ENCODE results near the gene ARHGAP25. TPM values are rescaled to one million over a fixed set of nuclear protein-coding genes. Genes with fewer than 3 reads are reported as not detected.

Gene ARHGAP25
- total and polyA plus RNA-seq, 2 experiments from 2014 or later: 1.9 to 2.0 TPM

DNA sequence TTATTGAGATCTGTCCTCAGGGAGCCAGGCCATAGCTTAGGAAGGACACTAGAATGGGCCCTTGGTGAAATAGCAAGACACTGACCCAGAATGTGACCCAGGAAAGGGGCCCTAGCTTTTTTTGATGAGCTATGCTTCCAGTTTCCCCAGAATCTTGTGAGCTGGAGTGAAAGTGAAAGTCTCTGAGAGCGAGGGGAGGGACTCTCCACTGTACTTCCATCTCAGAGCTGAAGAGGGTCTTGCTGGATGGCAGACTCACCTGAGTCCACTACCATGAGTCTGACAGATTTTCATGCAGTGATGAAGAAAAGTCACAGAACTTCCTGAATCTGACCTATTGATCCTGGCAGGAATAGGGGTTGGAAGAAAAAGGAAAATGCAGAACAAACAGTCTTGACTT is 3.1 kb downstream of the ARHGAP25 start:
- no peaks in the 10 kb centered on the region for H4K20me1 ChIP-seq (replicated peaks; ENCODE audit: insufficient read depth)
- ATAC-seq (no peak), DNase-seq (ENCODE audit: low spot score) (no peak)
- no peaks in the 10 kb centered on the region for H3K79me2 ChIP-seq (replicated peaks; ENCODE audit: insufficient read depth)
- no peaks in the 10 kb centered on the region for H3K36me3 Mint-ChIP-seq (ENCODE audit: low read depth)
- H3K27ac Mint-ChIP-seq: no peak overlapping the region
- H3K27me3 ChIP-seq (ENCODE audit: insufficient read depth): no peaks in the 10 kb centered on the region
- H3K4me2 ChIP-seq: no peak overlapping the region
- no peak overlapping the region for H3K4me3 ChIP-seq
- peaks cover 8% of the 10 kb centered on the region; the same call in 1 of the 2 replicates for H3K9me2 ChIP-seq (ENCODE audit: insufficient read depth)
- TF ChIP-seq, protein P1, sequence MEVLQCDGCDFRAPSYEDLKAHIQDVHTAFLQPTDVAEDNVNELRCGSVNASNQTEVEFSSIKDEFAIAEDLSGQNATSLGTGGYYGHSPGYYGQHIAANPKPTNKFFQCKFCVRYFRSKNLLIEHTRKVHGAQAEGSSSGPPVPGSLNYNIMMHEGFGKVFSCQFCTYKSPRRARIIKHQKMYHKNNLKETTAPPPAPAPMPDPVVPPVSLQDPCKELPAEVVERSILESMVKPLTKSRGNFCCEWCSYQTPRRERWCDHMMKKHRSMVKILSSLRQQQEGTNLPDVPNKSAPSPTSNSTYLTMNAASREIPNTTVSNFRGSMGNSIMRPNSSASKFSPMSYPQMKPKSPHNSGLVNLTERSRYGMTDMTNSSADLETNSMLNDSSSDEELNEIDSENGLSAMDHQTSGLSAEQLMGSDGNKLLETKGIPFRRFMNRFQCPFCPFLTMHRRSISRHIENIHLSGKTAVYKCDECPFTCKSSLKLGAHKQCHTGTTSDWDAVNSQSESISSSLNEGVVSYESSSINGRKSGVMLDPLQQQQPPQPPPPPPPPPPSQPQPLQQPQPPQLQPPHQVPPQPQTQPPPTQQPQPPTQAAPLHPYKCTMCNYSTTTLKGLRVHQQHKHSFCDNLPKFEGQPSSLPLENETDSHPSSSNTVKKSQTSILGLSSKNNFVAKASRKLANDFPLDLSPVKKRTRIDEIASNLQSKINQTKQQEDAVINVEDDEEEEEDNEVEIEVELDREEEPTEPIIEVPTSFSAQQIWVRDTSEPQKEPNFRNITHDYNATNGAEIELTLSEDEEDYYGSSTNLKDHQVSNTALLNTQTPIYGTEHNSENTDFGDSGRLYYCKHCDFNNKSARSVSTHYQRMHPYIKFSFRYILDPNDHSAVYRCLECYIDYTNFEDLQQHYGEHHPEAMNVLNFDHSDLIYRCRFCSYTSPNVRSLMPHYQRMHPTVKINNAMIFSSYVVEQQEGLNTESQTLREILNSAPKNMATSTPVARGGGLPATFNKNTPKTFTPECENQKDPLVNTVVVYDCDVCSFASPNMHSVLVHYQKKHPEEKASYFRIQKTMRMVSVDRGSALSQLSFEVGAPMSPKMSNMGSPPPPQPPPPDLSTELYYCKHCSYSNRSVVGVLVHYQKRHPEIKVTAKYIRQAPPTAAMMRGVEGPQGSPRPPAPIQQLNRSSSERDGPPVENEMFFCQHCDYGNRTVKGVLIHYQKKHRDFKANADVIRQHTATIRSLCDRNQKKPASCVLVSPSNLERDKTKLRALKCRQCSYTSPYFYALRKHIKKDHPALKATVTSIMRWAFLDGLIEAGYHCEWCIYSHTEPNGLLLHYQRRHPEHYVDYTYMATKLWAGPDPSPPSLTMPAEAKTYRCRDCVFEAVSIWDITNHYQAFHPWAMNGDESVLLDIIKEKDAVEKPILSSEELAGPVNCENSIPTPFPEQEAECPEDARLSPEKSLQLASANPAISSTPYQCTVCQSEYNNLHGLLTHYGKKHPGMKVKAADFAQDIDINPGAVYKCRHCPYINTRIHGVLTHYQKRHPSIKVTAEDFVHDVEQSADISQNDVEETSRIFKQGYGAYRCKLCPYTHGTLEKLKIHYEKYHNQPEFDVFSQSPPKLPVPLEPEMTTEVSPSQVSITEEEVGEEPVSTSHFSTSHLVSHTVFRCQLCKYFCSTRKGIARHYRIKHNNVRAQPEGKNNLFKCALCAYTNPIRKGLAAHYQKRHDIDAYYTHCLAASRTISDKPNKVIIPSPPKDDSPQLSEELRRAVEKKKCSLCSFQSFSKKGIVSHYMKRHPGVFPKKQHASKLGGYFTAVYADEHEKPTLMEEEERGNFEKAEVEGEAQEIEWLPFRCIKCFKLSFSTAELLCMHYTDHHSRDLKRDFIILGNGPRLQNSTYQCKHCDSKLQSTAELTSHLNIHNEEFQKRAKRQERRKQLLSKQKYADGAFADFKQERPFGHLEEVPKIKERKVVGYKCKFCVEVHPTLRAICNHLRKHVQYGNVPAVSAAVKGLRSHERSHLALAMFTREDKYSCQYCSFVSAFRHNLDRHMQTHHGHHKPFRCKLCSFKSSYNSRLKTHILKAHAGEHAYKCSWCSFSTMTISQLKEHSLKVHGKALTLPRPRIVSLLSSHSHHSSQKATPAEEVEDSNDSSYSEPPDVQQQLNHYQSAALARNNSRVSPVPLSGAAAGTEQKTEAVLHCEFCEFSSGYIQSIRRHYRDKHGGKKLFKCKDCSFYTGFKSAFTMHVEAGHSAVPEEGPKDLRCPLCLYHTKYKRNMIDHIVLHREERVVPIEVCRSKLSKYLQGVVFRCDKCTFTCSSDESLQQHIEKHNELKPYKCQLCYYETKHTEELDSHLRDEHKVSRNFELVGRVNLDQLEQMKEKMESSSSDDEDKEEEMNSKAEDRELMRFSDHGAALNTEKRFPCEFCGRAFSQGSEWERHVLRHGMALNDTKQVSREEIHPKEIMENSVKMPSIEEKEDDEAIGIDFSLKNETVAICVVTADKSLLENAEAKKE (CRISPR knock-in tag; IDR thresholded peaks at IDR 0.05): no peak
- TF ChIP-seq EZH2phosphoT487 (IDR thresholded peaks at IDR 0.05; ENCODE audit: unreplicated experiment) (no peak), STAT1 (IDR thresholded peaks at IDR 0.05; ENCODE audit: unreplicated experiment) (no peak), ZNF114 (CRISPR knock-in tag; IDR thresholded peaks at IDR 0.05) (no peak), NANOG (IDR thresholded peaks at IDR 0.05; ENCODE audit: borderline replicate concordance) (no peak), CREB1 (CRISPR knock-in tag; IDR thresholded peaks at IDR 0.05; ENCODE audit: low read depth) (no peak), ZNF331 (CRISPR knock-in tag; IDR thresholded peaks at IDR 0.05; ENCODE audit: low read depth) (no peak), POLR2AphosphoS5 (IDR thresholded peaks at IDR 0.05; ENCODE audit: low read depth) (no peak), EZH2 (IDR thresholded peaks at IDR 0.05; ENCODE audit: low read depth, unreplicated experiment) (no peak), JUNB (IDR thresholded peaks at IDR 0.05; ENCODE audit: unreplicated experiment) (no peak)
- TF ChIP-seq, protein P2, sequence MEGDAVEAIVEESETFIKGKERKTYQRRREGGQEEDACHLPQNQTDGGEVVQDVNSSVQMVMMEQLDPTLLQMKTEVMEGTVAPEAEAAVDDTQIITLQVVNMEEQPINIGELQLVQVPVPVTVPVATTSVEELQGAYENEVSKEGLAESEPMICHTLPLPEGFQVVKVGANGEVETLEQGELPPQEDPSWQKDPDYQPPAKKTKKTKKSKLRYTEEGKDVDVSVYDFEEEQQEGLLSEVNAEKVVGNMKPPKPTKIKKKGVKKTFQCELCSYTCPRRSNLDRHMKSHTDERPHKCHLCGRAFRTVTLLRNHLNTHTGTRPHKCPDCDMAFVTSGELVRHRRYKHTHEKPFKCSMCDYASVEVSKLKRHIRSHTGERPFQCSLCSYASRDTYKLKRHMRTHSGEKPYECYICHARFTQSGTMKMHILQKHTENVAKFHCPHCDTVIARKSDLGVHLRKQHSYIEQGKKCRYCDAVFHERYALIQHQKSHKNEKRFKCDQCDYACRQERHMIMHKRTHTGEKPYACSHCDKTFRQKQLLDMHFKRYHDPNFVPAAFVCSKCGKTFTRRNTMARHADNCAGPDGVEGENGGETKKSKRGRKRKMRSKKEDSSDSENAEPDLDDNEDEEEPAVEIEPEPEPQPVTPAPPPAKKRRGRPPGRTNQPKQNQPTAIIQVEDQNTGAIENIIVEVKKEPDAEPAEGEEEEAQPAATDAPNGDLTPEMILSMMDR (conservative IDR thresholded peaks at IDR 0.05; ENCODE audit: low read depth in 2 of 2): no peak
- TF ChIP-seq, protein P3, sequence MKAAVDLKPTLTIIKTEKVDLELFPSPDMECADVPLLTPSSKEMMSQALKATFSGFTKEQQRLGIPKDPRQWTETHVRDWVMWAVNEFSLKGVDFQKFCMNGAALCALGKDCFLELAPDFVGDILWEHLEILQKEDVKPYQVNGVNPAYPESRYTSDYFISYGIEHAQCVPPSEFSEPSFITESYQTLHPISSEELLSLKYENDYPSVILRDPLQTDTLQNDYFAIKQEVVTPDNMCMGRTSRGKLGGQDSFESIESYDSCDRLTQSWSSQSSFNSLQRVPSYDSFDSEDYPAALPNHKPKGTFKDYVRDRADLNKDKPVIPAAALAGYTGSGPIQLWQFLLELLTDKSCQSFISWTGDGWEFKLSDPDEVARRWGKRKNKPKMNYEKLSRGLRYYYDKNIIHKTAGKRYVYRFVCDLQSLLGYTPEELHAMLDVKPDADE (IDR thresholded peaks at IDR 0.05): no peak
- TF ChIP-seq, protein P4, sequence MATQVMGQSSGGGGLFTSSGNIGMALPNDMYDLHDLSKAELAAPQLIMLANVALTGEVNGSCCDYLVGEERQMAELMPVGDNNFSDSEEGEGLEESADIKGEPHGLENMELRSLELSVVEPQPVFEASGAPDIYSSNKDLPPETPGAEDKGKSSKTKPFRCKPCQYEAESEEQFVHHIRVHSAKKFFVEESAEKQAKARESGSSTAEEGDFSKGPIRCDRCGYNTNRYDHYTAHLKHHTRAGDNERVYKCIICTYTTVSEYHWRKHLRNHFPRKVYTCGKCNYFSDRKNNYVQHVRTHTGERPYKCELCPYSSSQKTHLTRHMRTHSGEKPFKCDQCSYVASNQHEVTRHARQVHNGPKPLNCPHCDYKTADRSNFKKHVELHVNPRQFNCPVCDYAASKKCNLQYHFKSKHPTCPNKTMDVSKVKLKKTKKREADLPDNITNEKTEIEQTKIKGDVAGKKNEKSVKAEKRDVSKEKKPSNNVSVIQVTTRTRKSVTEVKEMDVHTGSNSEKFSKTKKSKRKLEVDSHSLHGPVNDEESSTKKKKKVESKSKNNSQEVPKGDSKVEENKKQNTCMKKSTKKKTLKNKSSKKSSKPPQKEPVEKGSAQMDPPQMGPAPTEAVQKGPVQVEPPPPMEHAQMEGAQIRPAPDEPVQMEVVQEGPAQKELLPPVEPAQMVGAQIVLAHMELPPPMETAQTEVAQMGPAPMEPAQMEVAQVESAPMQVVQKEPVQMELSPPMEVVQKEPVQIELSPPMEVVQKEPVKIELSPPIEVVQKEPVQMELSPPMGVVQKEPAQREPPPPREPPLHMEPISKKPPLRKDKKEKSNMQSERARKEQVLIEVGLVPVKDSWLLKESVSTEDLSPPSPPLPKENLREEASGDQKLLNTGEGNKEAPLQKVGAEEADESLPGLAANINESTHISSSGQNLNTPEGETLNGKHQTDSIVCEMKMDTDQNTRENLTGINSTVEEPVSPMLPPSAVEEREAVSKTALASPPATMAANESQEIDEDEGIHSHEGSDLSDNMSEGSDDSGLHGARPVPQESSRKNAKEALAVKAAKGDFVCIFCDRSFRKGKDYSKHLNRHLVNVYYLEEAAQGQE (IDR thresholded peaks at IDR 0.05; ENCODE audit: unreplicated experiment): no peak
- H3K27me3 Mint-ChIP-seq (ENCODE audit: insufficient read depth, low read depth, poor library complexity): peaks cover under 1% of the 10 kb centered on the region
- no peak overlapping the region for H2AFZ ChIP-seq
- H3K36me3 ChIP-seq (ENCODE audit: insufficient read depth): no peaks in the 10 kb centered on the region
- no peak overlapping the region for H3K4me3 Mint-ChIP-seq
- no peaks in the 10 kb centered on the region for H3K9me3 Mint-ChIP-seq
- H3F3A ChIP-seq (replicated peaks; ENCODE audit: low read depth): no peaks in the 10 kb centered on the region
- no peak overlapping the region for H3K27ac ChIP-seq (ENCODE audit: low read depth)
- peaks cover 2% of the 10 kb centered on the region; the same call in 2 of the 3 replicates for H3K4me1 Mint-ChIP-seq
- peaks cover 2% of the 10 kb centered on the region; the same call in 1 of the 2 replicates for H3K4me1 ChIP-seq (ENCODE audit: insufficient read depth)
